ENCODE results near the gene BCL6.

Gene BCL6

DNA sequence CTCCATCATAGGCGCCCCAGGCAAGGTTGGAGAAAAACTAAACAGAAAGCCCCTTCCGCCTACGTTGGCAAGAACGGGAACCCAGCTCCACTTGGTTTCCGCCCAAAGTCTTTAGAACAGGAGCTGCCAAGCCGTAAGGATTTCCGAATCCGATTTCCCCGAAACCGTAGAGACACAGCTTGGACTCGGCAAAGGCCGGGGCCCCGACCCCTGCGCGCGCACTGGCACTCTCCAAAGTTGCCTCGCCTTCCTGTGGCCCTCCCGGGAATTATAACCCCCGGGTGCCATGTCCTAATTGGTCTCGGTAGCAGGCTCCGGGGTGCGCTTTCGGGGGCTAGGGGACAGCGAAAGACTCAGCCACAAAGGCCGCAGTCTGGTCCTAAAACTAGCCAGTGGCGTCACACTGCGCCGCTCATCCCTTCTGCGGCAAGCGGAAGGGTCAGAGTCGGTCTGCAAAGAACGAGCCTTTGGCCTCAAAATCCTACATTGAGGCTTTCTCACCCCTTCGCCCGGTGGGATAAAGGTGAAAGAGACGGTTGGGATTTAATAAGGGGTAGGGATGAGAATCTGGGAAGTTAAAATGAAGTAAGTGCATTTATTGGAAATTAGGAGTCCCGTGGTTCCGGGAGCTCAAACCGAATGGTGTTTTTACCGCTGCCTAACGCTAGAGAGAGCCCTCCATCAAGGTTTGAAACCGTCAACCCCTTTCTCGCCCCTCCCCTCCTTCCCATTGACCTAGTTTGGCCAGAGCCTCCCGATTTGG lies 6.8 kb downstream of the BCL6 start:
- peak; percentile 80 to 95 for DNase-seq

DNA sequence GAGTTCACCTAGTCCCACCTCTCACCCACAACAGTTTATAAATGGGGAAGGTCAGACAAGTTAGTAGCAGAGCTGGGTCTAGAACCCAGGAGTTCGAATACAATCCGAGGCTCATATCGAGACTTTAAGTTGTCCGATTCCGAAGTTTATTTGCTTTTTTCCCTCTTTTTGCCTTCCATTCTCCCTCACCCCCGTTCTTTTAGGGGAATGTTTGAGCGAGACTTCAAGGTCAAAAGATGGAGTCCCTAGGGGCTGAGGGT lies 7.3 kb downstream of the BCL6 start:
- no peak for DNase-seq

GRCh38 chr3:187737368-187738070 lies 7.7 kb downstream of the BCL6 start:
- peak in 1 of 2 donors; percentile 34 for DNase-seq

DNA sequence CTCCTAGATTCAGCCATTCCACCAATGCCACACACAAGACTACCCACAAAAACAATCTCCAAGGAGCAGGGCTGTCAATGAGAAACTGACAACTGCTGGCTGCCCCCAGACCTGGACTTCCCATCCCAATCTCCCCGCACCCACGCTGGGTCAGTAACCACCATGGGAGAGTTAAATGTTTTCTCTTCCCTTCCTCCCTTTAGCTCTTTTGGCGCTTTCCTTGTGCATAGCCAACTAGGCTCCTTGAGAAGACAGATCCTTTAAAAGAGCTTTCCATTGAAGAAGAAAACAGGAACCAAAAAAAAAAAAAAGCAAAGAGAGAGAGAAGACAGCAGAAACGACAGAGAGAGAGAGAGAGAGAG lies 8.3 kb downstream of the BCL6 start:
- DNase-seq = peak in 1 of 2 donors; percentile 14

- DNase-seq = no peak
These were observed 8.8 kb downstream of the BCL6 start for GRCh38 chr3:187736418-187736871.

GRCh38 chr3:187735837-187736236 lies 9.4 kb downstream of the BCL6 start:
- no peak for DNase-seq

- DNase-seq = no peak
These were observed 9.9 kb downstream of the BCL6 start for GRCh38 chr3:187735383-187735782.

DNA sequence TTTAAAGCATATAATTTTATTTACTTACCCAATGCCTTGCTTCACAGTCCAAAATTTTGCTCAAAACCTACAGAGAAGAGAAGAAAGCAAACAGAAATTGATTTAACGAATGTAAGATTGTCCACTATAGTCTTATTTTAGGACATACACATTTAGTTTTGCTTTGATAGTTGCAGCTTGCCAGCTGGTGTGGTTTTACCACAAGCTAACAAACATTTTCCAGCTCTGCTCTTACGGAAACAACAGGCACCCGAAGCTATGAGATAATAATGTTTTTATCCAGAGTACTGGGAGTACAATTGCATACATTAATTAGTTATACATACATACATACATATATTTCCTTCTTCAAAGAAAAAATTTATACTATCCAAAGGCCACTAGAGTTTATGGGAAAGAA lies 10.4 kb downstream of the BCL6 start:
- DNase-seq = no peak

GRCh38 chr3:187733371-187733770 lies 11.9 kb downstream of the BCL6 start:
- no peak for DNase-seq

- no peak for DNase-seq
These were observed 15.7 kb downstream of the BCL6 start for GRCh38 chr3:187729598-187729997.

DNA sequence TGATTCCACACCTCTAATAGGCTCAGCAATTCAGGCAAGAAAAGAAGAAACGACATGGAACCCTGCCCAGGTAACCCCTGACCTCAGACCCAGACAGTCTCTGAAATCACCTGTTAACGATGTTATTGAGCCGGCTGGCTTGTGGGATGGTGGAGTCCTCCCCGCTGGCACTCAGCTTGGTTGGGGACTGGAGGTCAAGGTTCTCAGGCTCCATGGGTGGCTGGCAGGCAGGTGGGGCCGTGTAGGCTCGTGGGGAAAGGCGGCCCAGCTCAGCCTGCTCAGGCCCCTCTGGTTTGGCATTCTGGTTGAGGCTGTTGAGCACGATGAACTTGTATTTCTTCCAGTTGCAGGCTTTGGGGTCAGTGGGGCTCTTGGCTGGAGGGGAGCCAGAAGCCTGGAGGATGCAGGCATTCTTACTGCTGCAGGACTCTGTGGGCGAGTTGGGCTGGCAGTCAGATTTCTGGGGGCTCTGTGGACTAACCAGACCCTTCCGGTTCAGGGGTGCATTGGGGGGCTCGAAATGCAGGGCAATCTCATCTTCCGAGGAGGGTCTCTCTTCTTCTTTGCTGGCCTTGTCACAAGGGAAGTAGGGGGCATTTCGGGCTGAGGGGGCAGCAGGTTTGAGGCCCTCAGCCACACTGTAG lies 16.2 kb downstream of the BCL6 start:
- DNase-seq = no peak

DNA sequence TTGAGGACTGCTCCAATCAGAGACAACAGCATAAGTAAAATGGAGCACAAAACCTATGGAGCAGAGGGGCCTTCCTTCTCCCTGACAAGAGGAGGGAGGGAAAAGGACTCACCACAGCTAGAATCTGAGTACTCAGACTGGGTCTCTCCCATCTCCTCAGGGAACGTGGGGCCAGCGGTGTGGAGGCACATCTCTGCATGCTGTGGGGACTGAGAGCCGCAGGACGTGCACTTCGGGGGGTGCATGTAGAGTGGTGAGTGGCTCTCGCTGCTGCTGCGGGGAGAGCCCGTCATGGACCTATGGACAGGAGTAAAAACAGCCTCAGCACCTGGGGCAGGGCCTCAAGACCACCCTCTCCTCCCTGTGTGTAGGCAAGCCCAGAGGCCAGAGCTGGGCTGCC lies 17.0 kb downstream of the BCL6 start:
- no peak for DNase-seq

GRCh38 chr3:187726564-187726963 lies 18.7 kb downstream of the BCL6 start:
- DNase-seq = no peak

DNA sequence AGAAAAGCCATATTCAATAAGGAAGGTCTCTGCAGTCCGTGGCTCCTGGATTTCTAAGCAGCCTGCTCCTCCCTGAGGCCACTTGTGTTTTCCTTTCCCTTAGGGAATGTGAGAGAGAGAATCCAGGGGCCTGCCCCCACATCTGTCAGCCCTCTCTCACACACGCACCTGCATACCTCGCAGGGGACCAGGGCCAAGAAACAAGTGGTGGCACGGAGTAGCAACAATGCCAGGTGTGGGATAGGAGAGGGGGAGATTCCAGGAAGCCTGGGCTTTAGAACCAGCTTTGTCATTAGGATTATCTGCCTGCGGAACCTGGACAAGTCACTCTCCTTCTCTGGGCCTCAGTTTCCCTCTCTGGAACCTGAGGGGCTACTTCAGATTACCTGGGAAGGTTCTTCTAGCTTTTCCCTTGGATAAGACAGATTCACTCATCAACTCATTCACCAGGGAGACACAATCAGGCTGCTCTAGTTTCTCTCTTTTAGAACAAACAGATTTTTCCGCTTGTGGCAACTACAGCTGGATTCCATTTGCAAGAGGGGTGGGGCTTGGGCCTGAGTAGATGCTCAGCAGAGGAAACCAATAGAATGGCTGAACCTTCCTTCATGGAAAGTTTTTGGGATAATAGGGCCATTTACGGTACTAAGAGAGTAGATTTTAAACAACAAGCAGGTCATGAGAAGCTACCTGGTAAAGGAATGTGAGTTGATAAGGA lies 19.5 kb downstream of the BCL6 start:
- DNase-seq = no peak

DNA sequence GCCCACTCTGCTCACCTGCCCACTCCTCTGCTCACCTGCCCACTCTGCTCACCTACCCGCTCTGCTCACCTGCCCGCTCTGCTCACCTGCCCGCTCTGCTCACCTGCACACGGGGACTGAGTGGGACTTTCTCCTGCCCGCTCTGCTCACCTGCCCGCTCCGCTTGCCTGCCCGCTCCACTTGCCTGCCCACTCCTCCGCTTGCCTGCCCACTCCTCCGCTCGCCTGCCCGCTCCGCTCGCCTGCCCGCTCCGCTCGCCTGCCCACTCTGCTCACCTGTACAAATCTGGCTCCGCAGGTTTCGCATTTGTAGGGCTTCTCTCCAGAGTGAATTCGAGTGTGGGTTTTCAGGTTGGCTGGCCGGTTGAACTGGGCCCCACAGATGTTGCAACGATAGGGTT lies 20.0 kb downstream of the BCL6 start:
- no peak for DNase-seq

- no peak for DNase-seq
These were observed 23.1 kb downstream of the BCL6 start for GRCh38 chr3:187722206-187722612.

DNA sequence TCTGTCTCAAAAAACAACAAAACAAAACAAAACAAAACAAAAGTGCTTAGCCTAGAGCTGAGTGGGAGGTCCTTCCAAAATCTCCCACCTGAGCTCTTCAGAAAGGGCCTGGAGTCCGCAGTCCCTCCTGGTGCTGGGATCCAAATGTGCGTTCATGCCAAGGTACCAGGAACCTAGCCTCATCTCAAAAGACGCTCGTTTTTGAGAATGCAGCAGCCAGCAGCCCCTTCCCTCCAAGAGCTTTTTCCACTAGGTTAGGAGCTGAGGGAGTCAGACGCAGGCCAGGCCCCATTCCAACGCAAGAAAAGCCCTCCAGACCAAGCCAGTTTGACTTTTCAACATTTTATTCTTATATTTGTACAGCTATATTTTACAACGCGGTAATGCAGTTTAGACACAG lies 24.2 kb downstream of the BCL6 start:
- DNase-seq = no peak

DNA sequence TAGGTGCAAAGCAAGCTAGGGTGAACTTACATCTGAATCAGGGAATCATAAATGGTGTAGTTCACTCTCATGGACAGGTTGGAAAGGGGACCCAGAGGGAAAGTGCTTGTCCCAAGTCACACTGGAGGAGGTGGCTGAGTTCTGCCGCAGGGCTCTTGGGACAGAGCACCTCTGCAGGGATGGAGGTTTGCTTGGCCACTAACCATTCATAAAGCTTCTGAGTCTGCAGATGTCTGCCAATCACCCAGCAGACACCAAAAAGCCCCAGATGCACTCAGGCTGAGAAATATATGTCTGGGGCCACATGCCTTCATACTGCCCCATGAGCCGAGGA lies 25.0 kb downstream of the BCL6 start:
- no peak for DNase-seq

DNA sequence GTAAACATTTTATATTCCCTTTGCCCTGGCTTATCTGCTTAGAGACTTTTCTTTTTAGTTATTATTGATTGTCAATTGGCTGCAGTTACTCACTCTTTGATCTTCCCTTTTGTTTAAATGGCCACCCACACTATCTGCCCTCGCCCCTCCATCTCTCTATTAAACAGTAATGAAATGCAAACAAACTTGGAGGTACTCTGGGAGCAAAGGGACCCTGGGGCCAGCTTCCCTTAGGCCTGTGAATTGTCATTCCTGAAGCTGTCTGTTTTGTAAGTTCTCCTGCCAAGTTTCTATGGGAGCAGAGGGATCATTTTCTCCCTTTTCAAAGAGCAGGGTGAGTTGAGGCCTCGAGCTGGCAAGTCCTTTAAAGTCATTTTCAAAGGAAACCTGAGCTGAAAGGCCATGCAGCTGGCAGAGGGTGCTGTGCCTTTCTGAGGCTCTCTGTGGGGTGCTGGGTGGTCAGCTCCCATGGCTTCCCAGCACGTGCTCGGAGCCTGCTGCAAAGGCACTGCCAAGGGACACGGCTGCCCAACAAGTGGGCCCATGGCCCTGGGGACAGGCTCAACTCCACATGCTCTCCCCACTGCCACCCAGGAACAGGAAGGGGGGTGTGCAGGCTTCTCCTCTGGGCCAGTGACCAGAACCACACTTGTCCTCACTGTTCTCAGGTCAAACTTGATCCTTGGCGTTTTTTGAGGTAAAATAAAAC lies 25.5 kb downstream of the BCL6 start:
- DNase-seq = peak; percentile 36 to 60

- DNase-seq = no peak
These were observed 26.5 kb downstream of the BCL6 start for GRCh38 chr3:187718802-187719201.

- no peak for DNase-seq
These were observed 27.7 kb downstream of the BCL6 start for GRCh38 chr3:187717572-187717971.

DNA sequence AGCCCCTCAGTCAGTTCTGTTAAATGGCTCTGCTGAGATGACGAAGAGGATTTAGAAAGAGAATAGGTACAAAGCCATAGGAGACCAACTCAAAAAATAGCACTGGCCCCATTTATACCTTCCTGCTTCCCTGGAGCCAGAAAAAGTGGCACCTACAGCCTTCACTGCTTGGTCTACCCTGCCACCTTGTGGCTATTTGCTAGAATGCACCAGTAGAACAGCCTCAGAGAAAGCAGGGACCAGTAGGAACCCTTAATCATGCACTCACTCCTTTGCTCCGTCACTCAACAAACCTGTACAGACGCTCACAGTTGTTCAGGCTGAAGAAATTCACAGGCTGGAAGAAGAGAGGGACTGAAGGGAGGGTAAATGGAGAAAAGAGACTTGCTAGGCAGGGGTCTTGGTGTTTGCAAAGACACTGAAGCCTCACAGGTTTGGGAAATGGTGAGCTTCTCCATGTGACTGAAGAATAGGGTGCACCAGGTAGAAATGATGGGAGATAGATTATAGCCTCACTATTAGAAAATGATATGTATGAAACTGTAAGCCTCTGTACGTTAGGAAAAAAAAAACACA lies 30.8 kb downstream of the BCL6 start:
- DNase-seq = peak; percentile 68 to 69

DNA sequence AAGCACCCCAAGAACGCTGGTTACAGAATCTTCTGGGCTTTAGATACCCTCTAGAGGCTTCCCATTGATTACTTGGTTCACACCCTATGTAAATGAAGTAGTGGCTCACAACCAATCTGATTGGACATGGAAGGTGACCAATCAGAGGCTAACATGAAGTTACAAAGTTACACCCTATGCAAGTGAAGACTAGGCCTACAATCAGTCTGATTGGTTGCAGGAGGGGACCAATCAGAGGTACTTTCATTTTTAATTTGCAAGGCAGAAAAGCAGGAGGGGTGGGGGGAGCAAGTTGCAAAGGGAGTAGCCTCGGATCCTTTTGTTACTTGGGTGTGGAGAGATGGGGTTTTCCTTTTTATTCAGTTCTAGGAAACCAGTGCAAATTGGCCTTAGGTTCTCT lies 31.8 kb downstream of the BCL6 start:
- no peak for DNase-seq
